Psoas muscle (tissue), 8 donors: Measurements from ENCODE around the gene PTCD2. TPM values are rescaled to one million over a fixed set of nuclear protein-coding genes. Genes with fewer than 3 reads are reported as not detected.

ENCODE experiments used
- ATAC-seq, 4 donors: fragments of 200-7000 bp; cut with Tn5 transposase; one replicate each; pipeline ENCODE4 v1.9.1; 2020; ENCODE audit warnings: moderate library complexity in 3 of 4, mild to moderate bottlenecking in 2 of 4
- DNase-seq, 2 donors: peaks; one replicate each; pipeline ENCODE4 v3.0.0-alpha.2; 2020
- H3K27ac ChIP-seq: fragments of 200-600 bp; one replicate; pipeline ENCODE4 v1.8.0; 2022
- H3K27me3 ChIP-seq, 3 donors: fragments of 200-600 bp in 1 of 3; one replicate each; pipeline versions ENCODE4 v1.6.1 to v1.8.0; 2013 to 2022; ENCODE audit warnings: low read length in 2 of 3, mild to moderate bottlenecking in 2 of 3, moderate library complexity in 1 of 3; ENCODE audit not compliant: insufficient read depth in 3 of 3
- H3K36me3 ChIP-seq, 2 donors: fragments of 200-600 bp in 1 of 2; one replicate each; pipeline versions ENCODE4 v1.6.1 to v1.8.0; 2013 to 2022; ENCODE audit warnings: low read depth in 1 of 2, mild to moderate bottlenecking in 1 of 2, moderate library complexity in 1 of 2; ENCODE audit not compliant: insufficient read depth in 1 of 2
- H3K4me1 ChIP-seq: fragments of 200-600 bp; one replicate; pipeline ENCODE4 v1.8.0; 2022
- H3K4me3 ChIP-seq: fragments of 200-600 bp; one replicate; pipeline ENCODE4 v1.8.0; 2022; ENCODE audit warnings: mild to moderate bottlenecking
- H3K9me3 ChIP-seq: fragments of 200-600 bp; one replicate; pipeline ENCODE4 v1.8.0; 2022
- WGBS, 3 donors: extraction: QIAGEN DNeasy Blood & Tissue Kit; methylation state at CpG; one replicate each; pipeline versions ENCODE4 v1.1.6 to v1.1.7; 2013; 5-methylcytosine and 5-hydroxymethylcytosine counted together
- intact Hi-C, 2 donors: fragments of 100-400 bp; cut with DNase I; formaldehyde crosslinking; loops; one replicate each; pipeline versions ENCODE4 v1.11.0 to v1.14.2; 2022
- polyA plus RNA-seq, 3 donors: library from polyadenylated mRNA; stranded (reverse); fragments of 200-250 nt; gene quantifications; one replicate each; pipeline ENCODE4 v1.2.3, GENCODE V29; 2013
- total RNA-seq, 4 donors: library from RNA; stranded (reverse); fragmentation: NEBNext Ultra II Directional in 2 of 4; extraction: Animal tissue kit (Norgen Biotek cat#: 25700) in 2 of 4; gene quantifications; one replicate each; pipeline versions ENCODE4 v1.2.1 to v1.2.4, GENCODE V29; 2021 to 2023
- TF ChIP-seq, protein P1 (sequence below): fragments of 200-600 bp; IDR thresholded peaks from one replicate; pipeline ENCODE4 v1.8.0; 2022; ENCODE audit warnings: antibody characterized with exemption
- donor health status: healthy with polysubstance abuse.
- donor health status: DM: no; HTN: no; CAD: no; lungs with moderate emphysema.
- donor health status: Bipolar disorder and iron deficiency.
- donor health status: healthy.
- donor health status: DM: yes; HTN: yes; CAD: no.
- donor health status: DM: no; HTN: no; CAD: no.
- donor health status: DM: no; HTN: no; CAD: no.
- donor health status: DM: yes; HTN: yes; CAD: no.

The PTCD2 gene
- total and polyA plus RNA-seq, 7 donors = 6.2 to 30.8 (median 12.8) TPM

DNA sequence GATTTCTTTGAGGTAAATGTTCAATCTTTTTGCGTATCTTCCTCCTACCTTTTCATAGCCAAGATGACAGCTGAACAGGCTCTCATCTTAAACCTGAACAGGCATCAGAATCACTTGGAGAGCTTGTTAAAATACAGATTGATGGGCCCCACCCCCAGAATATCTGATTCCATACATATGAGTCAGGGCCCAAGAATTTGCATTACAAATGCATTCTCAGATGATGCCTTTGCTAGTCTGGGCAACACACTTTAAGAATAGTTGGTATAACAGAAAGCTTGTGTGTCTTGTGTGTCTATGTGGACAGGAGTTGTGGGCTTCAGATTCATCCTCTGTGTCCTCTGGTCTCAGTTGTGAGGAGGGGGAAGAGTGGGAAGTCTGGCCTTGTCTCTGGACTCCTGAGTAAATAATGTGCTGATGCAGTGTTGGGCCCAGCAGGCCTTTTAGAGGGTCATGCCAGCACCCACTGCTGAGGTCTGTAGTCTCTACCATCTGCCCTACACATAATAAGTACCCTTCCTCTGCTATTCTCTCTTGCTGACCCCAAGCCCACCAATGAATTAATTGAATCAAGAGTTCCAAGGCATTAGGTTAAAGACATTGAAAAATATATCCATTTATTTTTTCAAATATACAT is 43.1 kb downstream of the PTCD2 start:
- TF ChIP-seq, protein P1, sequence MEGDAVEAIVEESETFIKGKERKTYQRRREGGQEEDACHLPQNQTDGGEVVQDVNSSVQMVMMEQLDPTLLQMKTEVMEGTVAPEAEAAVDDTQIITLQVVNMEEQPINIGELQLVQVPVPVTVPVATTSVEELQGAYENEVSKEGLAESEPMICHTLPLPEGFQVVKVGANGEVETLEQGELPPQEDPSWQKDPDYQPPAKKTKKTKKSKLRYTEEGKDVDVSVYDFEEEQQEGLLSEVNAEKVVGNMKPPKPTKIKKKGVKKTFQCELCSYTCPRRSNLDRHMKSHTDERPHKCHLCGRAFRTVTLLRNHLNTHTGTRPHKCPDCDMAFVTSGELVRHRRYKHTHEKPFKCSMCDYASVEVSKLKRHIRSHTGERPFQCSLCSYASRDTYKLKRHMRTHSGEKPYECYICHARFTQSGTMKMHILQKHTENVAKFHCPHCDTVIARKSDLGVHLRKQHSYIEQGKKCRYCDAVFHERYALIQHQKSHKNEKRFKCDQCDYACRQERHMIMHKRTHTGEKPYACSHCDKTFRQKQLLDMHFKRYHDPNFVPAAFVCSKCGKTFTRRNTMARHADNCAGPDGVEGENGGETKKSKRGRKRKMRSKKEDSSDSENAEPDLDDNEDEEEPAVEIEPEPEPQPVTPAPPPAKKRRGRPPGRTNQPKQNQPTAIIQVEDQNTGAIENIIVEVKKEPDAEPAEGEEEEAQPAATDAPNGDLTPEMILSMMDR = no peak
- no peaks in the 10 kb centered on the region for H3K27me3 ChIP-seq
- H3K9me3 ChIP-seq = no peaks in the 10 kb centered on the region
- 94 to 97% (median 96%) methylated on average over 1 of the region's 1 CpG for WGBS, 3 donors
- ATAC-seq (peak in 2 of 4 donors; percentile 11 to 22), DNase-seq (no peak)
- H3K27ac ChIP-seq = no peak overlapping the region
- H3K36me3 ChIP-seq = peaks cover 3 to 32% of the 10 kb centered on the region in 2 donors
- H3K4me3 ChIP-seq = no peak overlapping the region
- peaks cover 13% of the 10 kb centered on the region for H3K4me1 ChIP-seq
- intact Hi-C loops = no loop called here

DNA sequence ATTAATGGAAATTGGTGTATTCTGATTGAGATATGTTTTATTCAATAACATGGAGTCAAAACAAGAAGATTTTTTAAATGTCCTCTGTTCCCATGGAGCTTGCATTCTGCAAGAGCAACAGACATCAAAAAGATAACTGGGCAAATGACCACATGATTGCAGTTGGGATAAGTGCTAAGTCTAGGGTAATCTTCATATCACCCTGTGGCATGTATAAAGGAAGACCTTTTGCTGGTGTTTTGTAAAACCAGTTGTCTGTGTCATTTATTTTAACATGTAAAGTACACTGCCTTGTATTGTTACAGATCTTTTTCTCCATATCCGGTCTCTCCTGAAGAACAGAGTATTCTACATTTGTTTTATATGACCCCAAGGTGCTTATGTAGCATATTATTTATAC is 44.0 kb downstream of the PTCD2 start:
- Histone ChIP-seq H3K36me3 (peaks cover 3 to 24% of the 10 kb centered on the region in 2 donors), H3K27ac (no peak overlapping the region), H3K4me3 (no peak overlapping the region), H3K27me3 (no peaks in the 10 kb centered on the region), H3K9me3 (no peaks in the 10 kb centered on the region), H3K4me1 (peaks cover 13% of the 10 kb centered on the region)
- DNase-seq (no peak), ATAC-seq (no peak)
- TF ChIP-seq, protein P1 = no peak
- WGBS, 3 donors = 64 to 85% (median 67%) methylated on average over 1 of the region's 1 CpG
- intact Hi-C loops = no loop called here

DNA sequence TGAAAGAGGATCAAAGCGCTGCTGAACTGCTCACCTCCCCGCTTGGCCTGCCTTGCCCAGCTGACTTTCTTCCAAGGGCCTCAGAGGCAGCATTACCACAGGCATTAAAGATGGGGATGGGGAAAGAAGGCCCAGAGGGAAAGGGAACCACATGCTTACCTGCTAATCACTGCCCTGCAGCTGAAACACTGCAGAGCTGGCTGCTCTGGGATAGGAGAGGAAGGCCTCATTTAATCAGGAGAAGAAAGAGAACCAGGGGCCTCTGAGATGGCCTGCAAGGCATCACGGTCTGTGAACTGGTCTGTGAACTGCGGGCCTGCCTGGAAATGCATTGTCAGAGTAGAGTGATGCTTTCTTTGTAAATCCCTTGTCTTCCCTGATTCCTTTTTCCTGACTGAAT is 44.8 kb downstream of the PTCD2 start:
- ATAC-seq (no peak), DNase-seq (no peak)
- H3K9me3 ChIP-seq = no peaks in the 10 kb centered on the region
- H3K4me1 ChIP-seq = peaks cover 13% of the 10 kb centered on the region
- intact Hi-C loops = loop anchor here in 1 of 2 donors (5.0 kb wide), 1 partner anchor 452 kb away; the partner anchor contains the start of gene TNPO1
- 94 to 97% (median 95%) methylated on average over 4 of the region's 4 CpGs for WGBS, 3 donors
- H3K4me3 ChIP-seq = no peak overlapping the region
- no peaks in the 10 kb centered on the region for H3K27me3 ChIP-seq
- peaks cover 0 to 16% of the 10 kb centered on the region in 2 donors for H3K36me3 ChIP-seq
- no peak overlapping the region for H3K27ac ChIP-seq
- TF ChIP-seq, protein P1 = no peak

DNA sequence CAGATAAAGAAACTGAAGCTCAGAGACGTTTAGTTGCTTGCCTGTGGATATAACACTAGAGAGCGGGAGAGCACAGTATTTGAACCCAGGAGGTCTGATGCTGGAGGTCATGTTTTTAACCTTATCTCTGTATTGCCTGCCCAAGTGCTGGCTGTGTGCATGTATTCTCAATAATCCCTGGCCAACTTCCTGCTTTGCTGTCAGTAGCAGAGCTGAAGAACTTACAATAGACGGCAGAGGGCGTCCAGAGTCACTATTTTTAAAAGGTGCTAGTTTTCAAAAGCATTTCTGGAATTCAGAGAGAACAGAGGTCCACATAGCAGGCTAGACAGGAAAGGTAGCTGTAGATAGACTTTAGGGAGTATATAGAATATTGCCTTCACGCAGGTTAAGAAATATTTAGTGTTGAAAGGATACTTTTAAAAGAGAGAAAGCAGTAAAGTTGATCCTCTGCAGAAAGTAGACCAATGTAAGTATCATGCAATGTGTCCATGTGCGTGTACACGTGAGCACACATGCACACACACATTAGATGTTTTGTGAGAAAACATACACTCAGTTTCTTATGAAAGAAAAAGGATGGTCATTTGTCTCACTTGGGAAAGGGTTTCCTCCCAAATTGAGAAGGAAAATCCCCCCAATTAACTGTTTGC is 46.3 kb downstream of the PTCD2 start:
- no peaks in the 10 kb centered on the region for H3K9me3 ChIP-seq
- no peak overlapping the region for H3K4me3 ChIP-seq
- TF ChIP-seq, protein P1 = peak; percentile 83
- DNase-seq = peak in 1 of 2 donors; percentile 39
- peak overlapping the region; percentile 4 for H3K27ac ChIP-seq
- peak; percentile 81 to 95 (median 84) for ATAC-seq
- H3K36me3 ChIP-seq = peaks cover 0 to 4% of the 10 kb centered on the region in 2 donors
- 23 to 42% (median 27%) methylated on average over 7 of the region's 7 CpGs for WGBS, 3 donors
- peaks cover 13% of the 10 kb centered on the region for H3K4me1 ChIP-seq
- intact Hi-C loops = loop anchor here (1.0 to 5.0 kb wide), 3 partner anchors 158 to 451 kb away; partner anchors contain the start of gene TNPO1 (in 1 of the 2)
- H3K27me3 ChIP-seq = no peaks in the 10 kb centered on the region
